ENCODE results near the gene TMEM244.

DNA sequence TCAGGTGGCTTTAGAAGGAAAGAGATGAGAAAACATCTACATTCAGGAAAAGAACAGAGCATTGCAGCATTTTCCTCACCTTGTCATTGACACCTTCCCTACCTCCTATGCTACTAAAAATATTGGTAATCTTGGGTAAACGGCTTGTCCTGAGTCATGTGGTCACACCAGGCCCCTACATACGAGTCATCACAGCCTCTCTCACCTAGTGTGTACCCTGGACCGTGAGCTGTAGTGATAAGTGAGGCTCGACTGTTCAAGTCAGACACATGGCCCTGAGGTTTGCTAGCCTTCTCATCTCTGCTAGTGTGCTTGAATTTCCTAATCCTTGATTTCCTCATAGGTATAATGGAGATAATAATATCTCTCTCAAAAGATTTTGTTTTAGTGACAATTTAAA lies 29.6 kb upstream of the TMEM244 start:
- no peak for TF ChIP-seq NFYB (CRISPR knock-in tag; conservative IDR thresholded peaks at IDR 0.05; ENCODE audit: low read depth)
- no peak for TF ChIP-seq NR3C1 (CRISPR knock-in tag; conservative IDR thresholded peaks at IDR 0.05; ENCODE audit: low read depth)
- TF ChIP-seq, protein P1, sequence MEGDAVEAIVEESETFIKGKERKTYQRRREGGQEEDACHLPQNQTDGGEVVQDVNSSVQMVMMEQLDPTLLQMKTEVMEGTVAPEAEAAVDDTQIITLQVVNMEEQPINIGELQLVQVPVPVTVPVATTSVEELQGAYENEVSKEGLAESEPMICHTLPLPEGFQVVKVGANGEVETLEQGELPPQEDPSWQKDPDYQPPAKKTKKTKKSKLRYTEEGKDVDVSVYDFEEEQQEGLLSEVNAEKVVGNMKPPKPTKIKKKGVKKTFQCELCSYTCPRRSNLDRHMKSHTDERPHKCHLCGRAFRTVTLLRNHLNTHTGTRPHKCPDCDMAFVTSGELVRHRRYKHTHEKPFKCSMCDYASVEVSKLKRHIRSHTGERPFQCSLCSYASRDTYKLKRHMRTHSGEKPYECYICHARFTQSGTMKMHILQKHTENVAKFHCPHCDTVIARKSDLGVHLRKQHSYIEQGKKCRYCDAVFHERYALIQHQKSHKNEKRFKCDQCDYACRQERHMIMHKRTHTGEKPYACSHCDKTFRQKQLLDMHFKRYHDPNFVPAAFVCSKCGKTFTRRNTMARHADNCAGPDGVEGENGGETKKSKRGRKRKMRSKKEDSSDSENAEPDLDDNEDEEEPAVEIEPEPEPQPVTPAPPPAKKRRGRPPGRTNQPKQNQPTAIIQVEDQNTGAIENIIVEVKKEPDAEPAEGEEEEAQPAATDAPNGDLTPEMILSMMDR (IDR thresholded peaks at IDR 0.05), result no peak
